GM10266 (cell line): ENCODE measurements around the gene SUV39H1.
A peak's percentile ranks its signal among the peaks of the same experiment; 100 is the strongest.

Experiments used
- DNase-seq: peaks from one replicate; pipeline ENCODE4 v3.0.0; 2012; ENCODE audit errors: extremely low spot score
- CTCF ChIP-seq: IDR thresholded peaks from 2 replicates; pipeline ENCODE4 v1.5.1; 2012; ENCODE audit warnings: mild to moderate bottlenecking, low read depth; ENCODE audit not compliant: control insufficient read depth, insufficient read depth; ENCODE audit errors: missing control alignments

The SUV39H1 gene

GRCh38 chrX:48695534-48695896, 1.0 kb upstream of the SUV39H1 start:
- DNase-seq, result no peak

GRCh38 chrX:48695925-48696300, 621 bp upstream of the SUV39H1 start:
- DNase-seq, result no peak
- no peak for TF ChIP-seq CTCF

More at GRCh38 chrX:48695534-48695896, 1.0 kb upstream of the SUV39H1 start:
- TF ChIP-seq CTCF, result no peak

GRCh38 chrX:48696909-48697727, 584 bp downstream of the SUV39H1 start:
- peak; percentile 67 for DNase-seq
- TF ChIP-seq CTCF, result no peak

- DNase-seq, result no peak
- TF ChIP-seq CTCF, result no peak
Observed at GRCh38 chrX:48698306-48698705, 1.8 kb downstream of the SUV39H1 start.

- no peak for DNase-seq
- TF ChIP-seq CTCF, result no peak
Observed at GRCh38 chrX:48700246-48700645, 3.7 kb downstream of the SUV39H1 start.

- DNase-seq, result no peak
- no peak for TF ChIP-seq CTCF
Observed at GRCh38 chrX:48700951-48701653, 4.6 kb downstream of the SUV39H1 start.

- no peak for DNase-seq
Observed at GRCh38 chrX:48702032-48702431, 5.5 kb downstream of the SUV39H1 start.

More at GRCh38 chrX:48702032-48702431, 5.5 kb downstream of the SUV39H1 start:
- no peak for TF ChIP-seq CTCF
